GM23338 (cell line): ENCODE results near the gene MAD1L1.

ENCODE experiments used
- JUNB ChIP-seq: IDR thresholded peaks from one replicate; pipeline ENCODE4 v1.6.1; 2016; ENCODE audit warnings: antibody characterized with exemption; ENCODE audit not compliant: unreplicated experiment
- POLR2AphosphoS5 ChIP-seq: IDR thresholded peaks from 2 replicates; pipeline ENCODE4 v1.6.1; 2016; ENCODE audit warnings: antibody characterized with exemption, low read depth

- TF ChIP-seq JUNB = no peak
- no peak for TF ChIP-seq POLR2AphosphoS5
Measured at GRCh38 chr7:1934756-1935155, 298.0 kb downstream of the MAD1L1 start.
